H7 (cell line): ENCODE measurements around the gene OVCA2. TPM values are rescaled to one million over a fixed set of nuclear protein-coding genes. Genes with fewer than 3 reads are reported as not detected.

Source experiments
- DNase-seq: peaks from one replicate; pipeline ENCODE4 v3.0.0; 2012
- H3K27me3 ChIP-seq: 2 replicates; pipeline ENCODE4 v1.6.0; 2011; ENCODE audit warnings: mild to moderate bottlenecking, low read length; ENCODE audit not compliant: control insufficient read depth, insufficient read depth
- H3K36me3 ChIP-seq: replicated peaks from 2 replicates; pipeline ENCODE4 v1.5.1; 2011; ENCODE audit warnings: low read length; ENCODE audit not compliant: control insufficient read depth, insufficient read depth
- H3K4me3 ChIP-seq: 2 replicates; pipeline ENCODE4 v1.5.1; 2011; ENCODE audit warnings: low read depth, mild to moderate bottlenecking, control low read depth, low read length, moderate library complexity; ENCODE audit not compliant: insufficient read depth
- total RNA-seq: library from RNA; depleted of rRNA; stranded (reverse); fragments of >200 nt; shearing (Covaris generic); gene quantifications from 2 replicates; pipeline ENCODE4 v1.2.3, GENCODE V29; 2014; rRNA removed

Gene OVCA2
- total RNA-seq, 1 experiment from 2014 or later = 25.1 TPM

- H3K27me3 ChIP-seq = no peaks in the 10 kb centered on the region
- H3K4me3 ChIP-seq = no peak overlapping the region
- DNase-seq = peak; percentile 12
- peaks cover 2% of the 10 kb centered on the region; the same call in 1 of the 2 replicates for H3K36me3 ChIP-seq
Measured at GRCh38 chr17:2084766-2085647, 43.2 kb downstream of the OVCA2 start.

DNA sequence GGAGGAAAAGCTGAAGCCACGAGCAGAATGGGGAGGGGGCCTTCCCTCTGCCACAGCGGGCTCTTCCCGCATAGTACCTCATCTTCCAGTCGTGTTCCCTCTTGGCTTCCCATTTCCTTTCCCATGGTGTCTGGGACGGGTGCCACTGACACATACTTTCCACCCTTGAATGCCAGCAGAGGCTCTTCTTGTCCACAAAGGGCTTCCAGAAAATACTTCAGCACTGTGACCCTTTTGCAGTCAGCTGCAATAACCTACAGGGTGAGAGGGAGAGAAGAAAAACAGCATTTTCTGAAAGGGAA, 43.8 kb downstream of the OVCA2 start:
- no peak for DNase-seq
- H3K4me3 ChIP-seq = no peak overlapping the region
- H3K36me3 ChIP-seq = peaks cover 2% of the 10 kb centered on the region; the same call in 1 of the 2 replicates
- H3K27me3 ChIP-seq = no peaks in the 10 kb centered on the region

DNA sequence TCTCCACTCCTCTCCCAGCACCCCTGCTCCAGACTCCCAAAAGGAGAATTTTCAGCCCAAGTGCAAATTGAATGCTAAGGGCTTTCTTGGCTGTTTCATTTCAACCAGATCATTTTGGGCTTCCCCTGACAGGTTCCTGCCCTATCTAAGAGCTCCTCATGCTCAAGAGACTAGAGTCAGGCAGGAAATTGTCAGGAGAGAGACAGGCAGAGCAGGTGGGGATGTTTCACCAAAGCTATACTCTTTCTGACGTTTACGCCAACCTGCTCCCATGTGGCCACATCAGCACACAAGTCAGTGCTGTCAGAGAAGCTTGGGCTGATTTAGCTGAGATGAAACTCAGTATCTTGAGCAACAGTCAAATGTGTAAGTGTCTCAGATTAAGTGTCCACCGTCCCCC, 44.5 kb downstream of the OVCA2 start:
- Histone ChIP-seq H3K4me3 (no peak overlapping the region), H3K27me3 (no peaks in the 10 kb centered on the region), H3K36me3 (peaks cover 2% of the 10 kb centered on the region; the same call in 1 of the 2 replicates)
- DNase-seq = no peak

DNA sequence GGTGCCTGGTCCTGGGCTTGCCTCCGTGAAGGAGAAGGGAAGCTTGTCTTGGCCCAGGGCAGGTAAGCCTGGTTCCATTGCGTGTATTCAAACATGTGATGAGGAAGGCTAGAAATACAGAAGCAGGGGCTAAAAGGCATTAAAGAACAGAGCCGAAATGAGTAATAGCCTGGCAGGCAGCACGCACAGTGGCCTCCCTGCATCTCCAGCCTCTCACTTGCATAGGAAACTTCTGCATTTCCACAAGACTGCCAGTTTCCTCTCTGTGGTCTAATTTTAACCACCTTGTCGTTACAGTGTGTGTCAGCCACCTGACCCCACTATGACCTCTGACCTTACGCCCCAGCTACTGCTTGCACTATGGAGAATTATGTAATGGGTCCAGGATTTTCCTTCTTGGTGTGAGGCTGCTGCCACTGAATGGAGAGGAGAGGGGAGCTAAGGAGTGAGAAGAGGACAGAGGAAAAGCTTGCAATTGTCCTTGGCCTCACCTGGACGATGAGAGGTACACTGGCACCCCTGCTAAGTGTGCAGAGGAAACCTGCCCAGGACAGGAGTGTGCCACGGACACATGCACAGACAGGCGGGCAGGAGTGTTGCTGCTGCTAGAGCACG, 45.9 kb downstream of the OVCA2 start:
- Histone ChIP-seq H3K27me3 (no peaks in the 10 kb centered on the region), H3K4me3 (no peak overlapping the region), H3K36me3 (no peaks in the 10 kb centered on the region)
- DNase-seq = no peak

GRCh38 chr17:2089021-2089422, 47.2 kb downstream of the OVCA2 start:
- Histone ChIP-seq H3K27me3 (no peaks in the 10 kb centered on the region), H3K36me3 (no peaks in the 10 kb centered on the region), H3K4me3 (no peak overlapping the region)
- DNase-seq = peak; percentile 31

GRCh38 chr17:2090210-2090641, 48.4 kb downstream of the OVCA2 start:
- no peaks in the 10 kb centered on the region for H3K27me3 ChIP-seq
- no peaks in the 10 kb centered on the region for H3K36me3 ChIP-seq
- H3K4me3 ChIP-seq = no peak overlapping the region
- DNase-seq = peak; percentile 46

- no peak overlapping the region for H3K4me3 ChIP-seq
- DNase-seq = peak; percentile 82
- H3K36me3 ChIP-seq = no peaks in the 10 kb centered on the region
- no peaks in the 10 kb centered on the region for H3K27me3 ChIP-seq
Measured at GRCh38 chr17:2090804-2091534, 49.1 kb downstream of the OVCA2 start.

GRCh38 chr17:2092253-2092652, 50.4 kb downstream of the OVCA2 start:
- Histone ChIP-seq H3K4me3 (no peak overlapping the region), H3K27me3 (no peaks in the 10 kb centered on the region), H3K36me3 (no peaks in the 10 kb centered on the region)
- peak; percentile 48 for DNase-seq

Other genes with a start within 250 kb of the OVCA2 start
- 14.0 and 20.6 TPM in 2 replicates for gene SMYD4, start 212.1 kb upstream of the OVCA2 start, total RNA-seq
- gene RPA1, start 212.0 kb upstream of the OVCA2 start, total RNA-seq = 24.6 and 31.2 TPM in 2 replicates
- gene RTN4RL1, start 16.7 kb upstream of the OVCA2 start, total RNA-seq = 4.0 and 7.0 TPM in 2 replicates
- gene DPH1, start 11.9 kb upstream of the OVCA2 start, total RNA-seq = 37.0 and 53.6 TPM in 2 replicates
- gene HIC1, start 13.1 kb downstream of the OVCA2 start, total RNA-seq = 0.03 and 0.63 TPM in 2 replicates